ENCODE measurements around the gene DUSP5. TPM values are rescaled to one million over a fixed set of nuclear protein-coding genes. Genes with fewer than 3 reads are reported as not detected.
"Not testable (repeated sequence)": the region's sequence is repeated elsewhere in the genome, so short reads cannot be mapped to it uniquely, and the experiment has no call there.

The DUSP5 gene
- total RNA-seq, 3 donors from 2014 or later, result 3.8 to 35.4 (median 26.9) TPM

GRCh38 chr10:110528224-110528996, 30.7 kb downstream of the DUSP5 start:
- no peak for TF ChIP-seq POLR2A (IDR thresholded peaks at IDR 0.05)
- no peaks in the 10 kb centered on the region for H3K27me3 ChIP-seq
- H3K27ac ChIP-seq, result no peak overlapping the region
- no peak for DNase-seq (ENCODE audit: low spot score in 2 of 2)
- intact Hi-C loops (cut with DNase I; ENCODE audit: low total_unique reads), result no loop called here
- no peaks in the 10 kb centered on the region for H3K4me1 ChIP-seq
- H3K9me3 ChIP-seq, result no peaks in the 10 kb centered on the region
- no peak overlapping the region for H3K4me3 ChIP-seq
- no peaks in the 10 kb centered on the region for H3K36me3 ChIP-seq

- H3K9me3 ChIP-seq; H3K4me3 ChIP-seq; H3K4me1 ChIP-seq; intact Hi-C loops (cut with DNase I; ENCODE audit: low total_unique reads); H3K36me3 ChIP-seq; H3K27me3 ChIP-seq; DNase-seq (ENCODE audit: low spot score in 2 of 2): not testable (repeated sequence)
- peak overlapping the region in 1 of 2 donors; percentile 25 for H3K27ac ChIP-seq
Measured at GRCh38 chr10:110528997-110529524, 31.4 kb downstream of the DUSP5 start.

- DNase-seq (ENCODE audit: low spot score in 2 of 2), result no peak
- Histone ChIP-seq H3K4me3 (peak overlapping the region in 2 of 3 donors; percentile 44 to 63), H3K4me1 (no peaks in the 10 kb centered on the region), H3K36me3 (no peaks in the 10 kb centered on the region), H3K27ac (peak overlapping the region in 1 of 2 donors; percentile 25), H3K27me3 (no peaks in the 10 kb centered on the region), H3K9me3 (no peaks in the 10 kb centered on the region)
- intact Hi-C loops (cut with DNase I; ENCODE audit: low total_unique reads), result no loop called here
- TF ChIP-seq CTCF (IDR thresholded peaks at IDR 0.05) (no peak), POLR2A (IDR thresholded peaks at IDR 0.05) (no peak), POLR2AphosphoS5 (IDR thresholded peaks at IDR 0.05) (no peak)
Measured at GRCh38 chr10:110529596-110530011, 31.9 kb downstream of the DUSP5 start.

DNA sequence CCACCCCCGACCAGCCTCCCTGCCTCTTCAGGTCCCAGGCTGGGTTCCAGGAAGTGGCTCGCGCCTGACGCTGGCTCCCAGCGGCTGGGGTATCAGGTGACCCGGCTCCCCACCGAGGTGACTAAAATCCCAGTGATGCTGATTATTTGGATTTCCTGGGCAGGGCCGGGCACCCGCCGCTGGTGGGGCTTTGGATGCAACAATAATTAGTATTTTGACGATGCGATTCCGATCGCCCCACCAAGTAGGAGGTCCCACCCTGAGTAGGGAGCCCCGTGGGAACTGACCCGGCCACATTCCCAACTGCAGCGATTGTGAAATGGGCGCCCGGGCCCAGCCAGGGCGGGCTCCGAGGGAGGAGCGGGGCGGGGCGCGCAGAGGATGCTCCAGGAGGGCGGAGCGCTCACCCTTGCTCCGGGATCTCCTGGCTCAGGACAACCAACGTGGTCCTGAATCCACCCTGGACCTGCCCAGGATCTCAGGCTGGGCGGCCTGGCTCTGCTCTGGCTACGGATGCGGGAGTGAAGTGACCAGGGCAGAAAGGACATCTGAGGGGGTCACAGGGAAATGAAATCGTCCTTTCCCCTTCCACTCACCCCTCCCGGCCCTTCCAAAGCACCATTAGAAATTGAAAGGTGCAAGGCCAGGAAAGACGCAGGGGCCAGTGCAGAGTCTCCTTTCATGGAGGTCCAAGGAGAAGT, 32.6 kb downstream of the DUSP5 start:
- peak; percentile 54 to 66 for DNase-seq (ENCODE audit: low spot score in 2 of 2)
- no peaks in the 10 kb centered on the region for H3K36me3 ChIP-seq
- H3K9me3 ChIP-seq, result no peaks in the 10 kb centered on the region
- H3K4me3 ChIP-seq, result peak overlapping the region; percentile 13 to 63 (median 44)
- H3K27ac ChIP-seq, result peak overlapping the region in 1 of 2 donors; percentile 25
- H3K4me1 ChIP-seq, result no peaks in the 10 kb centered on the region
- TF ChIP-seq POLR2AphosphoS5 (IDR thresholded peaks at IDR 0.05) (peak in 1 of 3 donors; percentile 26), POLR2A (IDR thresholded peaks at IDR 0.05) (no peak)
- intact Hi-C loops (cut with DNase I; ENCODE audit: low total_unique reads), result no loop called here
- H3K27me3 ChIP-seq, result no peaks in the 10 kb centered on the region

DNA sequence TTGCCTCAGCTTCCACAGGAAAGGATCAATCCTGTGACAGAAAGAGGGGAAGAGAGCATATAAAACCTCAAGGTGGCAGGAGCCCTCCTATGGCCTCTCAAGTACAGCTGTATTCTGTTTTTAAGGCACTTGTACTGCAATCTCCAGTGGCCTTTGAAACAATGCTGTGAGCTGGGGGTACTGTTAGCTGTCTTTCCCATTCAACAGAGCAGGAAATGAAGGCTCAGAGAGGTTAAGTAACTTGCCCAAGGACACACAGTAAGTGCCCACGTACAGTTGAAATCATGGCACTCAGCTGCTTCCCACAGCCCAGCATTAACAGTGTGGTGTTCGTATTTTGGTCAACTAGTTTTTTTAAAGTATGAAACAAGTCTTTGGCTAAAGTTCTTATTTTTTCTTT, 34.0 kb downstream of the DUSP5 start:
- intact Hi-C loops (cut with DNase I; ENCODE audit: low total_unique reads), result no loop called here
- no peak for TF ChIP-seq POLR2A (IDR thresholded peaks at IDR 0.05)
- no peak for TF ChIP-seq POLR2AphosphoS5 (IDR thresholded peaks at IDR 0.05)
- H3K4me1 ChIP-seq, result no peaks in the 10 kb centered on the region
- H3K36me3 ChIP-seq, result no peaks in the 10 kb centered on the region
- H3K27ac ChIP-seq, result no peak overlapping the region
- no peaks in the 10 kb centered on the region for H3K27me3 ChIP-seq
- no peak overlapping the region for H3K4me3 ChIP-seq
- no peak for DNase-seq (ENCODE audit: low spot score in 2 of 2)
- H3K9me3 ChIP-seq, result no peaks in the 10 kb centered on the region

DNA sequence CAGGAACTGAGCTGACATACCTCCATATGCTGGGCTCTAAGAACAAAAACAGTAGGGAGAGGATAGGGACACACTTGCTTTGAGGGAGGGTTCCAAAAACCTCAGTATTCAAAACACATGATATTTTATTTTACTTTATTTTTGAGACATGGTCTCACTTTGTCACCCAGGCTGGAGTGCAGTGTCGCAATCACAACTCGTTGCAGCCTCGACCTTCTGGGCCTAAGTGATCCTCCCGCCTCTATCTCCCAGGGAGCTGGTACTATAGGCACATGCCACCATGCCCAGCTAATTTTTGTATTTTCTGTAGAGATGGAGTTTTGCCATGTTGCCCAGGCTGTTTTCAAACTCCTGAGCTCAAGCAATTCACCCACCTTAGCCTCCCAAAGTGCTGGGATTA, 34.9 kb downstream of the DUSP5 start:
- DNase-seq (ENCODE audit: low spot score in 2 of 2); H3K4me1 ChIP-seq; H3K27ac ChIP-seq; H3K4me3 ChIP-seq; H3K9me3 ChIP-seq; H3K27me3 ChIP-seq; H3K36me3 ChIP-seq; intact Hi-C loops (cut with DNase I; ENCODE audit: low total_unique reads): not testable (repeated sequence)

DNA sequence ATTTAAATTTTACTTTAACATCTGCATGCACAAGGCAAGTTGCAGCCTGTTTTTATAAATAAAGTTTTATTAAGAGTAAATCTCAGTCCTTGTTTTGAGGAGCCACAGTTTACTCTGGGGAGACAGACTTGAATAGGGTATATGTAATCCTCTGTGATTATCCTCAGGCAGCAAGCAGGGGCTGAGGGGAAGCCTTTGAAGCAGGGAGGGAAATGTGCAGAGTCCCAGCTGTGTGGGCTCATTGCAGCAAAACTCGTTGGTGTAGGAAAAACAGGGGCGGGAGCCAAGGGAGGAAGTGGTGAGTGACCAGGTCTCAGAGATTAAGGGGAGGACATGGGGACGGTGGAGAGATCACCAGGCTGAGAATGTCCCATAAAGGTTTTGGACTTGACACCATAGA, 35.4 kb downstream of the DUSP5 start:
- no peak for TF ChIP-seq POLR2A (IDR thresholded peaks at IDR 0.05)
- TF ChIP-seq CTCF (IDR thresholded peaks at IDR 0.05), result no peak
- no peak for TF ChIP-seq POLR2AphosphoS5 (IDR thresholded peaks at IDR 0.05)
- Histone ChIP-seq H3K36me3 (no peaks in the 10 kb centered on the region), H3K27me3 (no peaks in the 10 kb centered on the region), H3K27ac (no peak overlapping the region), H3K4me1 (no peaks in the 10 kb centered on the region), H3K4me3 (no peak overlapping the region), H3K9me3 (no peaks in the 10 kb centered on the region)
- DNase-seq (ENCODE audit: low spot score in 2 of 2), result no peak
- intact Hi-C loops (cut with DNase I; ENCODE audit: low total_unique reads), result no loop called here
